Middle frontal gyrus (tissue), 1 donor: ENCODE measurements around the gene KIRREL3.

Experiments used
- DNase-seq: peaks from one replicate; pipeline ENCODE4 v3.0.0-alpha.2; 2015; ENCODE audit warnings: low spot score; ENCODE audit errors: extremely low spot score

Gene KIRREL3

GRCh38 chr11:126834573-126834972 lies 166.0 kb downstream of the KIRREL3 start:
- DNase-seq, result no peak

- no peak for DNase-seq
Observed at GRCh38 chr11:126834149-126834548, 166.4 kb downstream of the KIRREL3 start.

DNA sequence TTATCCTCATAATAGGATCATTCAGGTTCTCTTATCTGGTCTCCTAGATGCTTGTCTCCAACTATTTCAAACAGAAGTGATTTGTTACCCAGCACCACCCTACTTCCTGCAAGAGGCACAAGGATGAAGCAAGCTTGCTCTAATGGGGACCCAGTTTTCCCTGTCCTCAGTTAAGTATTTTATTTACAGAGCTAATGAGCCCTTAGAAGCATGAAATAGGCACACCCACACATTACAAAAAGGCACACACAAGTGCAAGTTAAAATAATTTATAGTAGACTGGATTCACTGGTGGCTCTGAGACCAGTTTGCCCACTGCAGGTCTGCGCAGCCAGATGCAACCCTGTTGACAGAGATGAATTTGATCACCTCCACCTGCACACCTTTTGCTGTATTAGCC lies 167.5 kb downstream of the KIRREL3 start:
- no peak for DNase-seq

GRCh38 chr11:126832387-126832786 lies 168.2 kb downstream of the KIRREL3 start:
- DNase-seq, result no peak

- DNase-seq, result no peak
Observed at GRCh38 chr11:126830216-126830806, 170.3 kb downstream of the KIRREL3 start.

DNA sequence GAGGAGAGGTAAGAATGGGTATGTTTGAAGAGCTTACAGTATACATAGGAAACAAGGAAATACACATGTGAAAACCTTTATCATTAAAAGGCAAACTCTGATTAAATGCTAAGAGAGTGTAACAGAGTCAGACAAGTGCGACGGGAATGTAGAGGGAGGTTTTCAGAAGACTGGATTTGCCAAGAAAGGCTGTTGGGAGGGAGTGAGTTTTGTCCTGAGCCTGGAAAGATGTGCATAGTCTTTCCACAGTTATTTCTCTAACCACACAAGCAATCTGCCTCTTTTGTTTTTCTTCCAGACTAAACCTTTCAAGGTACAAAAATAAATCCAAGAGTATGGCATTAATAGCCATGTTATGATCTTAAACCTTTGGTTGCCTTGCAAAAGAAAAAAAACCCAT lies 170.9 kb downstream of the KIRREL3 start:
- DNase-seq, result no peak

- no peak for DNase-seq
Observed at GRCh38 chr11:126824035-126824607, 176.4 kb downstream of the KIRREL3 start.

DNA sequence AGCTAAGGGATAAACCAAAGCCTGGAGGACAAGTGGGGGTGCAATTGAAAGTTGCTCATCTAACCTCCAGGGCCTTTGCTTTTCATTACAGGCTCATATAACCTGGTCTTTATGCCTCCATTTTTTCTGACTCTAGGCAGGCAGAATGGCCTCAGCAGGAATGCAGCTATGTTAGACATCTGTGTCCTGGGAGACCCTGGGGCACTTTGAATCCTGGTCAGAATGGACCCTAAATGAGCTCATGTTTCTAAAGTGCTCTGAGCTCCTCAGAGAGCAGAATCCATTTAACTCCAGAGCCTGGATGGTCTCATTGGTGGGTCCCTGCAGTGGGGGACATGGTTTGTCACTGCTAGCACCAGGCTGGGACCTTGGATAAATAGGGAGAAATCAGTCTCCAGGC lies 177.3 kb downstream of the KIRREL3 start:
- DNase-seq, result no peak

DNA sequence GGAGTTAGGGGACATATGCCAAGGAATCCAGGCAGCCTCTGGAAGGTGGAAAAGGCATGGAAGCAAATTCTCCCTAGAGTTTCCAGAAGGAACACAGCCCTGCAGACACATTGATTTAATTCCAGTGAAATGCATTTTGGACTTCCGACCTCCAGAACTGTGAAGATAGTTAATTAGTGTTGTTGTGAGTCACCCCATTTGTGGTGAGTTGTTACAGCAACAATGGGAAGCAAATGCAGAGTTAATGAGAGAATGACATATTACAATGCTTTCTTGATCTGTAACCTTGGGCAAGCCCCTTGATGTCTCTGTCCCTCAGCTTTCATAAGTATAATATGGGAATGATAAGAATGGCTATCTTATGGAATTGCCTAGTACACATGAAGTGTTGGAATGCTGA lies 178.7 kb downstream of the KIRREL3 start:
- DNase-seq, result no peak

DNA sequence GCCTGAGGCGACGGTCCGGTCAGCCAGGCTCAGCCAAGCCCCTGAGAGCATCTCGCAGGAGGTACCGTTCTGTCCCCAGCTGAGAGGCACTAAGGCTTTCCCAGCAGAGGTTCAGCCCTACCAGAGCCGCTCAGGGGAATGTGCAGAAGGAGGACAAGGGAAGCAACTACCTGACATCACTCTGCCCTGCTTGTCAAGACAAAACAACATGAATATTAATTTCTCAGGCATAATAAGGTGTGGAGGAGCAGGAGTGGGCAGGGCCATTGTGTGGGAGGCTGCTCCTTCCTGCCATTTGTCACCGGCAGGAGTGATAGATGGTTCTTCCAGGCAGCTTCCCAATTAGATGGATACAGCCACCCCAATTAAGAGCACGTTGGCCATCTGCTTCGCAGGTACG lies 181.4 kb downstream of the KIRREL3 start:
- no peak for DNase-seq

- no peak for DNase-seq
Observed at GRCh38 chr11:126817523-126818450, 182.8 kb downstream of the KIRREL3 start.

DNA sequence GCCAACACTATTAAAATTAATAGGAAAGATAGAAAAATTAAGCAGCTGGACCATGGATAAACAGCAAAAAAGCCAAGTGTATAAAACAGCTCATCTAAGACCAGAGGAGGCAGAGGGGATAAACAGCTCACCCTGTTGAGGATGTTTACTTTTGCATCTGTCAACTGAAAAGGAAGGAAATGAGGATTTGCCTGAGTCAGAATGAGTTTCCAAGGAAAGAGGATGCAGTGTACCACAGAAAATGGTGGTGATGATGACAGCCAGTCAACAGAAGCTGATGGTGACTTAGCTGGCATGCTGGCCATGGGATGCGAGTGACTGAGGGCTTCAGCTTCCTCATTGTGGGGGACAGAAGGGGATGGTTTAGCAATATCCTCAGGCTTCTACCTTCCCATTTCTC lies 183.5 kb downstream of the KIRREL3 start:
- DNase-seq, result no peak

DNA sequence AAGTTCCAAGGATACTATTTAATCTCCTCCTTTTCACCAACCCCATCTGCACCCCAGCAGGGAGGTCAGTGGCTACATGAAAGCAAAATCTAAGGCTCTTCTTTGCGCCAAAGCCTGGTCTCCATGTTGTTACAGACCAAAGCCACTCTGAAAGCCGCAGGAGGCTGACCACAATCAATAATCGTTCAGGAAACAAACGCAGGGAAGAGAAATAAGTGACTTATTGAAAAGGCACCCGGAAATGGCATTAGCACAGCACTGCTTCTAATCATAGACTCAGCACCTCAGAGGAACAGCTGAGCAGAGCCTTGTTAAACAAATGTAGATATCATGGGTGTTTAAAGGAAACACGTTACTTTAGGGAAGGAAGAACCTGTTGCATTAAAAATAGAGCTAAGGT lies 183.9 kb downstream of the KIRREL3 start:
- DNase-seq, result no peak

- no peak for DNase-seq
Observed at GRCh38 chr11:126815111-126815510, 185.5 kb downstream of the KIRREL3 start.

DNA sequence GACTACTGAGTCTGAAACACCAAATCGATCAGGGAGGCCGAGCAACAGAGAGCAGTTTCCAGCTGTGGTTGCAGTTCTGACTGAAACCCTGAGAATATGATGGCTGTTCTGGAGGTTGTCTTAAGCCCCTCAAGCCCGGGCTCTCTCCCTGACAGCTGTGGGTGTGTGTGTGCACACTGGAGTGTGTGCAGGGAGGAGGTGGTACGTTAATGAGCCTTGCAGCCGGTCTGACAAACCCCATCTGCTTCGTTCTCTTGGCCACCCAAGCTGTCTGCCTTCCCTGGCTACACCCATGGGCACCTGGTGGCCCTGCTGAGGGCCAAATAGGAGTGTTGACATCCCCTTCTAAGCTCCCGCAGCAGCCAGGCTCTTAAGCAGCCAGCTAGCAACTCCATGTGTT lies 189.8 kb downstream of the KIRREL3 start:
- DNase-seq, result no peak

DNA sequence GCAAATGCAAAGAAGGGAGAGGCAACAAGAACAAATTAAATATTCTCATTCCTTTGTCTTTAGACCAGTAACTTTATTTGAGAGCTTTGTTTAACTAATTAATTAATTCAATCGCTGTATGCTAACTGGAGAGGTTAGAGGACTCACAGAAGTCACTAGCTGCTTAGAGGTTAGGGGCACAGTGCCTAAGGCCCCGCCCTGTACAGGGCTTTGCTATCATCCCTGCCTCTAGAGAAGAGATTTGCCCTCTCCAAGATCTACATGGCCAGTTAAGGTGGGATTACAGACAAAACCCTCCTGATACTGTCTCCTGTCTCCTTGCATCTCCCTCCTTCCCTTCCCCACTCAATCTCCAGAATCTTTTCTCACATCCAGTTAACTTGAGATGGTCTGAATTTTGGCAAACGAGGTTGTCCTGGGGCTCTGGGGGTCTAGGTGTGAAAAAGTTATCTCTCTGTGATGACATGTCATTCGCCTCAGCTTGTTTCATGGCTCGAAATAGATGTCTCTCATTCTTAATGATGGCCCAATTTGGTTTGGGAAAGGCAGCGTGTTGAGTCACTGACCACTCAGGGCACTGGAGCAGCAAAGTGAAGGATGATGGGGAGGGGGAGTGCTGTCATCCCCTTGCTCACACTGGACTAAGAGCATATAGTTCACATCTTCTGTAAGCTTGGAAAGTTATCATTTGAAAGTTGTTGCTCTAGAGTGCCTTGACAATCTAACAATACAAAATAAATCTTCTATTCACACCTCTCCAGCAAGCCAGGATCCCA lies 190.9 kb downstream of the KIRREL3 start:
- no peak for DNase-seq

DNA sequence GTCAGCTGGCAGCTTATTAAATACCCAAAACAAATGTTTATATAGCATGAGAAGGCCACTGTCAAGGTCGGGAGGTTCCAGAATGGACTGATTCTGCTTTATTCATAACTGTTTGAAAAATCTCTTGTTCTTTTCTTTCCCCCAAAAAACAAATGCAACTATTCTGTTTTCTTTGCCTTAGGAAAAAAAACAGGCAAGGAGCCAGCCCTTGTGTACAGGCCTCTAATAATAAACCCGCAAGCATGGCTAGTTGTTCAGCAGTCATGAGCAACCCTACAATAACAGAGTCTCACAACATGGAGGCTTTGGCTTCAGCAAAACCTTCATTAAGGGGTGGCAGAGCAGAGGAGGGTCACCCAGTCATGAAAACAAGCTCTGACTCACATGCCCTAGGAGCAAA lies 191.7 kb downstream of the KIRREL3 start:
- DNase-seq, result peak; percentile 43

- no peak for DNase-seq
Observed at GRCh38 chr11:126808296-126808695, 192.3 kb downstream of the KIRREL3 start.

DNA sequence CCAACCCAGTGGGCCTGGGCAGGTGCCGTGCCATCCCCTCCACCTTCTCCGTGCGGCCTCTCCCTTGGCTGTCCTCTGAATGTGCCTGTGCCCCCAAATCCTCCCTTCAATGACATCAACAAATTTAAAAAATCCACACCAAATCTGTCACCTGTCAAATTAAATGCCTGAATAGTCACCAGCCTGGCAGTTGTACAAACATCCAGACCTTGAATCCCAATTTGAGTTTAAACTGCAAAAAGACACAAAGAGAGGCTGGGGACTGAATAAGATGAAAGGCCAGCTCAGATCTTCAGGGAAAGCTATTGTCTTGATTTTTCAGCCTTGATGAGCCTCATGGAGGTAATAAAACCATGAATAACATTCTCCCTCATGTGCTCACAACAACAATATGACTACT lies 194.7 kb downstream of the KIRREL3 start:
- DNase-seq, result no peak

GRCh38 chr11:126804363-126804762 lies 196.2 kb downstream of the KIRREL3 start:
- DNase-seq, result no peak

- no peak for DNase-seq
Observed at GRCh38 chr11:126800009-126800408, 200.6 kb downstream of the KIRREL3 start.
